SK-N-SH (cell line): ENCODE results near the gene ITGA6.

Source experiments
- CHD2 ChIP-seq: fragments of 150-350 bp; IDR thresholded peaks from 2 replicates; pipeline ENCODE4 v1.6.1; 2018; ENCODE audit warnings: low read length; ENCODE audit not compliant: partially characterized antibody
- CTCF ChIP-seq: fragments of 200-600 bp; sonication (generic); IDR thresholded peaks from 2 replicates; pipeline ENCODE4 v1.6.1; 2017; ENCODE audit warnings: antibody characterized with exemption, mild to moderate bottlenecking, moderate library complexity
- EP300 ChIP-seq, 2 experiments: IDR thresholded peaks; 2 replicates each; pipeline versions ENCODE4 v1.4.0 to v1.6.1; 2012; ENCODE audit warnings: borderline replicate concordance in 1 of 2, low read depth in 1 of 2, low read length in 1 of 2
- EZH2phosphoT487 ChIP-seq: fragments of 200-600 bp; sonication (generic); IDR thresholded peaks from 2 replicates; pipeline ENCODE4 v1.6.1; 2017; ENCODE audit warnings: low read depth, mixed run types, mild to moderate bottlenecking, antibody characterized with exemption, moderate library complexity, borderline replicate concordance
- PBX3 ChIP-seq: IDR thresholded peaks from 2 replicates; pipeline ENCODE4; 2012
- POLR2AphosphoS5 ChIP-seq: IDR thresholded peaks from 2 replicates; pipeline ENCODE4 v1.6.1; 2012; ENCODE audit warnings: low read depth, low read length
- REST ChIP-seq: IDR thresholded peaks from 2 replicates; pipeline ENCODE4 v1.6.1; 2012; ENCODE audit warnings: mild to moderate bottlenecking, low read depth, low read length, moderate library complexity
- SIN3A ChIP-seq: IDR thresholded peaks from 2 replicates; pipeline ENCODE4 v1.6.1; 2012; ENCODE audit warnings: low read depth, mild to moderate bottlenecking, low read length, moderate library complexity, borderline replicate concordance
- TAF1 ChIP-seq: IDR thresholded peaks from 2 replicates; pipeline ENCODE4 v1.6.1; 2012; ENCODE audit warnings: low read depth, mild to moderate bottlenecking, low read length, moderate library complexity, borderline replicate concordance
- YY1 ChIP-seq: IDR thresholded peaks from 2 replicates; pipeline ENCODE4 v1.4.0; 2012; ENCODE audit warnings: low read depth, mild to moderate bottlenecking

GRCh38 chr2:172551271-172551670 lies 123.9 kb downstream of the ITGA6 start:
- TF ChIP-seq SIN3A, result no peak
- TF ChIP-seq CTCF, result no peak
- no peak for TF ChIP-seq REST
- no peak for TF ChIP-seq EP300 (IDR thresholded peaks at IDR 0.05; ENCODE audit: borderline replicate concordance in 1 of 2, low read depth in 1 of 2, low read length in 1 of 2)
- no peak for TF ChIP-seq CHD2
- no peak for TF ChIP-seq YY1
- TF ChIP-seq TAF1, result no peak
- no peak for TF ChIP-seq EZH2phosphoT487
- no peak for TF ChIP-seq POLR2AphosphoS5
- no peak for TF ChIP-seq PBX3
